IPS-20b (cell line): Measurements from ENCODE around the gene MRPL36.

Source experiments
- H3K27ac ChIP-seq: one replicate; pipeline ENCODE4 v1.5.1; 2013; ENCODE audit warnings: low read length
- H3K27me3 ChIP-seq: 2 replicates; pipeline ENCODE4 v1.6.1; 2013; ENCODE audit warnings: mild to moderate bottlenecking, low read length, inconsistent platforms; ENCODE audit not compliant: insufficient read depth
- H3K36me3 ChIP-seq: 2 replicates; pipeline ENCODE4 v1.6.1; 2013; ENCODE audit warnings: low read depth, mild to moderate bottlenecking, inconsistent platforms, low read length, moderate library complexity; ENCODE audit not compliant: insufficient read depth
- H3K4me1 ChIP-seq: 2 replicates; pipeline ENCODE4 v1.6.1; 2013; ENCODE audit warnings: mild to moderate bottlenecking, control low read depth, inconsistent platforms, low read length, moderate library complexity; ENCODE audit not compliant: insufficient read depth
- H3K4me3 ChIP-seq: 2 replicates; pipeline ENCODE4 v1.5.1; 2013; ENCODE audit warnings: mild to moderate bottlenecking, low read length, inconsistent platforms
- H3K9ac ChIP-seq: 2 replicates; pipeline ENCODE4 v1.6.1; 2013; ENCODE audit warnings: low read depth, mild to moderate bottlenecking, inconsistent platforms, low read length, moderate library complexity
- H3K9me3 ChIP-seq: 2 replicates; pipeline ENCODE4 v1.6.1; 2013; ENCODE audit warnings: mild to moderate bottlenecking, low read depth, low read length, inconsistent platforms; ENCODE audit not compliant: insufficient read depth

Gene MRPL36

DNA sequence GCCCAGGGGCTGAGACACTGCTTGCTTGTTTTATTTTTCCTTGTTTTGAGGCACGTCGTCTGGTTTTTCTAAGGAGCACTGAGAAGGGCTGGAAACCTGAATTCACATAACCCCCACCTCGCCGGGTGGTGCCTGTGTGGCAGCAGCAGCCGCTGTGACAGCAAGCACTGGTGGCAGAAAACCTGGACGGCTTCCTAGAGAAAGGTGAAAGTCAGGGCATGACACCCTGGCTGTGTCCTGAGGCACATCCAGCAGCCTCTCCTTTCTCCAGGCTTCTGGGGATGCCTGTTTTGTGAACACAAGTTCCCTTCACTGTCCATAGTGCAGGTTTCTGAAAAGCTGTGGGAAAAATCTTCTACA, 29.2 kb downstream of the MRPL36 start:
- Histone ChIP-seq H3K27ac (no peak overlapping the region), H3K9me3 (no peaks in the 10 kb centered on the region), H3K4me3 (no peak overlapping the region), H3K36me3 (no peaks in the 10 kb centered on the region), H3K27me3 (no peaks in the 10 kb centered on the region), H3K9ac (no peak overlapping the region), H3K4me1 (no peaks in the 10 kb centered on the region)

DNA sequence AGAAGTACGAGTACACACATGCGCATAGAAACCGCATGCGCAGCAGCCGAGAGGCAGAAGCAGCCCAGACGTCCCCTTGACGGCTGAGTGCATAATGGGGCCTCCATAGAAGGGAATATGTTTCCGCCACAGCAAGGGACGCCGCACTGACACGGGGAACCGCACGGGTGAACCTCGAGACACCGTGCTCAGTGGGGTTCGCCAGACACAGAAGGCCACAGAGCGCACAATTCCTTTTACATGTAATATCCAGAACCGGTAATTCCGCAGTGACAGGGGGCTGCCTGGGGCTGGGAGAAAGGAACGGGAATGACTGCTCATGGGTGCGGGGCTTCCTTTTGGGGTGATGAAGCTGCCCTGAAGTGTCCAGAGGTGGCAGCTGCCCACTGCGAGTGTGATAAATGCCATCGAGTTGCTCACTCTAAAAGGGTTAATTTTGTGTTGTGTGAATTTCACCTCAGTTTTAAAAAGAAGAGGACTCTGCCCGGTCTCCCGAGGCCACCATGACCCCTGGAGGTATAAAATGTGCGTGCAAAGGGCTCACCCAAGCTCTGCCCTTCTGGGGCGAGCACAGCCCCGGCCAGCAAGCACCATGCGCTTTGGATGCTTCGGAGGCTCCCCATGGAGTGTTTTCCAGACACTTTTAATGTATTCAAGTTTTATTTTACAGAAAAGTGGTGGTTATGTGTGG, 29.7 kb downstream of the MRPL36 start:
- Histone ChIP-seq H3K9me3 (no peaks in the 10 kb centered on the region), H3K36me3 (no peaks in the 10 kb centered on the region), H3K27ac (no peak overlapping the region), H3K27me3 (no peaks in the 10 kb centered on the region), H3K4me3 (no peak overlapping the region), H3K4me1 (no peaks in the 10 kb centered on the region), H3K9ac (no peak overlapping the region)

DNA sequence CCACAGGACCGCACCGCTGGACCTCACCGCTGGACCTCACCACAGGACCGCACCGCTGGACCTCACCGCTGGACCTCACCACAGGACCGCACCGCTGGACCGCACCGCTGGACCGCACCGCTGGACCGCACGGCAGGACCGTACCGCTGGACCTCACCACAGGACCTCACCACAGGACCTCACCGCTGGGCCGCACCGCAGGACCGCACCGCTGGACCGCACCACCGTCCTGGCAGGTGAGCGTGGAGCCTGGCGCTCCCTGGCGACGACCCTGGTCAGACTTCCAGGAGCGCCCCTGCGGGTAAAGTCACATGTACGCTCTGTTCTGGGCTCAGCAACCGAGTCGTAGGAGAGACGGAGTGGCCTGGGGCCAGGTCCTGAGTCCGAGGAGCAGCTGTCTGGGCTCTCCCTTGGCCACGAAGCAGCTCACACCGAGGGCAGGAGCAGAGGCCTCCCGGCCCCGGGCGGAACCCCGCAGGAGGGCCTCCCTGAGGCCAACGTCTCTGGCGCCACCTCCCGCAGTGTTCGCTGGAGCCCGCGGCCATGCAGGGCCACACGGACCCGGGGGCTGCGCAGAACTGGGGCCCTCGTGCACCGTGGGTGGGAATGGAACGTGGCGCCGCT, 30.5 kb downstream of the MRPL36 start:
- Histone ChIP-seq H3K27ac (no peak overlapping the region), H3K9ac (no peak overlapping the region), H3K9me3 (no peaks in the 10 kb centered on the region), H3K4me1 (no peaks in the 10 kb centered on the region), H3K27me3 (no peaks in the 10 kb centered on the region), H3K4me3 (no peak overlapping the region), H3K36me3 (no peaks in the 10 kb centered on the region)

DNA sequence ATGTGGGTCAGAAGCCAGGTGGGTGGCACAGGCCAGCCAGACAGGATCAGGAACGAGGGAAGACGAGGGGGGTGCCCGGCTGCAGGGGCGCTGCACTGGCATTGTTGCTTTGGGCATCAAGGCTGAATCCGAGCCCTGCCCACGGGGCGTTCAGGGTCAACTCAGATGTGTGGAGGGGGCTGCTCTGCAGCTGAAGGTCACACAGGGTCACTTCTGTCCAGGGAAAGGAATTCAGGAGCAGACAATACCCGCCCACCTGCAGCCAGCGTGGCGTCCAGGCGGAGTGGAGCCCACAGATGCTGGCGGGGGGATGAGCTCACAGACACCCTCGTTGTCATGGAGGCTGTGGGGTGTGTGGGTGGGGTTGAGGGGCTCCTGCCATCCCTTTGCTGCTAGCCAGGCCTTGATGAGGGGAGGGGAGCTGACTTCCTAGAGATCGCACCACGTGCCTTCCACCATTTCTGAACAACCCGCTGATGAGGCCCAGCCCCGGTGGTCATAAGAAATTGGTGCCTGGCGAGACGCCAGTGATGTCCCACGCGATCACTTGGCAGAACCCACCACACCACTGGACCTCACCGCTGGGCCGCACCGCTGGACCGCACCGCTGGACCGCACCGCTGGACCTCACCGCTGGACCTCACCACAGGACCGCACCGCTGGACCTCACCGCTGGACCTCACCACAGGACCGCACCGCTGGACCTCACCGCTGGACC, 31.2 kb downstream of the MRPL36 start:
- Histone ChIP-seq H3K27me3 (no peaks in the 10 kb centered on the region), H3K27ac (no peak overlapping the region), H3K9me3 (no peaks in the 10 kb centered on the region), H3K36me3 (no peaks in the 10 kb centered on the region), H3K4me3 (no peak overlapping the region), H3K9ac (no peak overlapping the region), H3K4me1 (no peaks in the 10 kb centered on the region)

DNA sequence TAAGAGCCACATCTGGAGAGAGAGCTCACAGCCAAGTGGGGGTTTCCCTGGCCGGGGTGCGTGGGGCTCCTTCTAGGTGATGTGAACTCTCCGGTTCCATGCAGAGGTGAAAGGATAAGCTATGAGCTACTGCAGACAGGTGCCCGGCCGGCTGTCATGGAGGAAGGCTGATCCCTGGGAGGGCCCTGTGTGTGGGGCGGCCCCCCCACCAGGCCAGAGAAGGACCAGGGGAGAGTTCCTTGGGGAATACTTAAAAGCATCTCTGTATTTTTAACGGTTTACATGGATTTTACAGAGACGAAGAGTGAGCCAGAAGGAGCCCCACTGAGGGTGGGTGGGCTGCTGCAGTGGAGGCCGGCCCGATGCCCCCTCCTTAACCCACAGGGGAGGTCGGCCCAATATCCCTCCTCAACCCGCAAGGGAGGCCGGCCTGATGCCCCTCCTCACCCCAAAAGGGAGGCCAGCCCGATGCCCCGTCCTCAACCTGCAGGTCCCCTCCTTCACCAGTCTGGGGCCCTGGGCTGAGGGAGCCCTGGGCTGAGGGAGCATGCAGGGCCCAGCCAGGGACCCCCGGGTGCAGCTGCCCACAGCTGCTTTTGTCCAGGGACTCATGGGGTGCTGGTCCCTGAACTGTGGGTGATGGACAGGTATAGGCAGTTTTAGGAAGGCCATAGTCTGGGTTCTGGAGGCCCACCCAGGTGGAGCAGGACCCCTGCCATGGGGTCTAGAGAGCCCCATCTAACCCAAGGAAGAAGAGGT, 31.9 kb downstream of the MRPL36 start:
- H3K36me3 ChIP-seq = no peaks in the 10 kb centered on the region
- no peak overlapping the region for H3K9ac ChIP-seq
- H3K4me1 ChIP-seq = no peaks in the 10 kb centered on the region
- H3K27me3 ChIP-seq = no peaks in the 10 kb centered on the region
- no peak overlapping the region for H3K4me3 ChIP-seq
- H3K27ac ChIP-seq = no peak overlapping the region
- no peaks in the 10 kb centered on the region for H3K9me3 ChIP-seq

DNA sequence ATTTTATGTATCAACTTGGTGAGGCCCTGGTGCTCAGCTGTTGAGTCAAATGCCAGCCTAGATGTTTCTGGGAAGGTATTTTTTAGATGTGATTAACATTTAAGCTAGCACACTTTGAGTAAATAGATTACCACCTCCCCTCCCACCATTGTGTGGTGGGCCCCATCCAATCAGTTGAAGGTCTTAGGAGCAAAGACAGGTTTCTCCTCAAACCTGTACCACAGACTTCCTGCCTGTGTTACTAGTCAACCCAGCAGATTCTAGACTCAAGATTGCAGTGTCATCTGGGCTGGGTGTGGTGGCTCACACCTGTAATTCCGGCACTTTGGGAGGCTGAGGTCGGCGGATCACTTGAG, 33.8 kb downstream of the MRPL36 start:
- H3K9ac ChIP-seq = no peak overlapping the region
- H3K36me3 ChIP-seq = no peaks in the 10 kb centered on the region
- H3K9me3 ChIP-seq = no peaks in the 10 kb centered on the region
- no peaks in the 10 kb centered on the region for H3K4me1 ChIP-seq
- H3K4me3 ChIP-seq = no peak overlapping the region
- H3K27ac ChIP-seq = no peak overlapping the region
- H3K27me3 ChIP-seq = no peaks in the 10 kb centered on the region

DNA sequence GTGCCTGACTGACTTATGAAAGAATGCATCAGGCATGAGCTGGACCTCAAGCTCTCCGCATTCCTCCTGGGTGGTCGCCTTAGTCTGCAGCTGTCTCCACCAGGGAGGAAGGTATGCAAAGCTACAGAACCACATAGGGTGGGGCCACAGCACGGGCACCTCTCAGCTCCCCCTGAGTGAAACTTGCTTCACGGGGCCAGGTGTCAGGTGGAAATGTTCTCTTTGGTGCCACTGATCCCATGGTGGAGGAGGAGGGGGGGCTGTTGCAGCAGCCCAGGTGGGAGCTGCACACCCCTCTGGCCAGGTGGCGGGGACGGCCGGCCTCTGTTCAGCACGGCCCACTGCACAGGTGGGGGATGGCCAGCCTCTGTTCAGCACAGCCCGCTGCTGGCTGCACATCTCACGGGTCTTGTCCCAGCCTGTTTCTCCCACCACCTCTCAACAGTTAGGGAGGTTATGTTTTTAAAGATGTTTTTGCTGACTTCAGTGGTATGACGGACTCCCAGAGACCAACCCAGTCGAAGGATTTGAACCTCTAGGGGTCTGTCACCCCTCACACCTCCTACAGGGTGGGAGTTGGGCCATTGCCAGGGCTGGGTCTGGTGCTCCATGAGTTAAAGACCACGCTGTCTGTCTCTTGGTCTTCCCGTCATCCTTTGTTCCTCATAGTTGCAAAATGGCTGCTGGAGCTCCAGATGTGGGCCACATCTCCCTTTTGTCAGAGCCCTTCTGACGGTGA, 34.3 kb downstream of the MRPL36 start:
- Histone ChIP-seq H3K9ac (no peak overlapping the region), H3K27me3 (no peaks in the 10 kb centered on the region), H3K36me3 (no peaks in the 10 kb centered on the region), H3K4me3 (no peak overlapping the region), H3K4me1 (no peaks in the 10 kb centered on the region), H3K9me3 (no peaks in the 10 kb centered on the region), H3K27ac (no peak overlapping the region)

DNA sequence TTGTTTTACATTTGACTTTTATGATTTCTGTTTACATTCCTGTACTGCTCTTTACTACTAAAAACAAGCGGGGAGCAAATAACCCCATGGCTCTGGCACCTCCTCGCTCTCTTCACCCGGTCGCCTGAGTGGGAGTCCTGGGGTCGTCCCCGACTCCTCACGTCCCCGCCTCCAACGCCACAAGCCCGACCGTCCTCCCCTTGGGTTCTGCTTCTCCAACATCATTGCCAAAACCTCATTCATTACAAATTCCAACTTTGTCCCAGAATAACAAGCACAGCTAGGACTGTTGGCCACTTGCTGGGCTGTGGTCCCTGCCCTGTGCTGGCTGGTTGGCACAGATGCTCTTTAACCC, 35.1 kb downstream of the MRPL36 start:
- Histone ChIP-seq H3K27me3 (no peaks in the 10 kb centered on the region), H3K9ac (no peak overlapping the region), H3K9me3 (no peaks in the 10 kb centered on the region), H3K4me3 (no peak overlapping the region), H3K27ac (no peak overlapping the region), H3K4me1 (no peaks in the 10 kb centered on the region), H3K36me3 (no peaks in the 10 kb centered on the region)

DNA sequence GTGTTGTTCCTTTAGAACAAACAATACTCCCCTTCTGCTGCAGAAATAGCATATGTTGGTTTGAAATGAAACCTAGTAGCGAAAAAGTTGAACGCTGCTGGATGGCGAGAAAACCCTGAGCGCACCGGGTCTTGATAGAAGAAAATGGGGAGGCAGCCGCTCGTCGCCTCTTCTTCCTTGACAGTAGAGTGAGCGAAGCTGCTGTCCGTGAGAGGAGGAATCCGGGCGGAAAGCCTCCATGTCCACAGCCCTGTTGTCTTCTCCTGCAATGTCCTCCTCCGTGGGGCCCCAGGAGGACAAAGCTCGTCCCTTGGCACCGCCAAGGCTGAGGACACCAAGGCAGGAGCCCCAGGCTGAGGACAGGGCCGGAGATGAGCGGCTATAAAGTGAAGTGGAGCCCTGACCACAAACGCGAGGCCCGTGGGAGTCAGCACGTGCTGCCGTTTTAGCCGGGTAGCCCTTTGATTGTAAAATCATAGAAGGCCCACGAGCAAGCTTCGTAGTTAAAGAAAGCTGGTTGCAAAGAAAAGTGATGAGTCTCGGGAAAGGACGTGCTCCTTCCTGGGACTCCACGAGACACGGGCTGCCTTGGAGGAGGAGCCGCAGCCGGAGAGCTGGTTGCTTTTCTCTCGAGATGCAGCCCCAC, 35.6 kb downstream of the MRPL36 start:
- H3K27me3 ChIP-seq = no peaks in the 10 kb centered on the region
- H3K9me3 ChIP-seq = no peaks in the 10 kb centered on the region
- H3K4me1 ChIP-seq = no peaks in the 10 kb centered on the region

DNA sequence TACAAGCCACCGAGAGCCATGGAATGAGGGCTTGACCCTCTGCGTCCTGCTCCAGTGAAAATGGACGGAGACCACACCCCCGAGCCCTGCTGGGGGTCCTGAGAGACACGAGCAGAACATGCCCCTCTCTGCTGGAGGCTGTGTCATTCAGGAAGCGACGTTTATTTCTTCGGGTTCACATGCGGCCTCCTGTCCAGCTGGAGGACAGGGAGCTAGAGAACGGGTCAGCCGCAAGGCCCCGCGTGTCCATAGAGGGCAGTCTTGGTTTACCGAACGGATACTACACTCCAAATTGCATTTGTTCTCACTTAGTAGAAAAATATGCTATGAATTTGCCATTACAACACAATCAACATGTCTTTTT, 36.1 kb downstream of the MRPL36 start:
- no peaks in the 10 kb centered on the region for H3K36me3 ChIP-seq
- no peak overlapping the region for H3K9ac ChIP-seq
- H3K9me3 ChIP-seq = no peaks in the 10 kb centered on the region
- no peak overlapping the region for H3K27ac ChIP-seq
- no peak overlapping the region for H3K4me3 ChIP-seq
- H3K27me3 ChIP-seq = no peaks in the 10 kb centered on the region
- no peaks in the 10 kb centered on the region for H3K4me1 ChIP-seq

More for the DNA sequence above, 35.6 kb downstream of the MRPL36 start:
- Histone ChIP-seq H3K4me3 (no peak overlapping the region), H3K27ac (no peak overlapping the region), H3K9ac (no peak overlapping the region), H3K36me3 (no peaks in the 10 kb centered on the region)

DNA sequence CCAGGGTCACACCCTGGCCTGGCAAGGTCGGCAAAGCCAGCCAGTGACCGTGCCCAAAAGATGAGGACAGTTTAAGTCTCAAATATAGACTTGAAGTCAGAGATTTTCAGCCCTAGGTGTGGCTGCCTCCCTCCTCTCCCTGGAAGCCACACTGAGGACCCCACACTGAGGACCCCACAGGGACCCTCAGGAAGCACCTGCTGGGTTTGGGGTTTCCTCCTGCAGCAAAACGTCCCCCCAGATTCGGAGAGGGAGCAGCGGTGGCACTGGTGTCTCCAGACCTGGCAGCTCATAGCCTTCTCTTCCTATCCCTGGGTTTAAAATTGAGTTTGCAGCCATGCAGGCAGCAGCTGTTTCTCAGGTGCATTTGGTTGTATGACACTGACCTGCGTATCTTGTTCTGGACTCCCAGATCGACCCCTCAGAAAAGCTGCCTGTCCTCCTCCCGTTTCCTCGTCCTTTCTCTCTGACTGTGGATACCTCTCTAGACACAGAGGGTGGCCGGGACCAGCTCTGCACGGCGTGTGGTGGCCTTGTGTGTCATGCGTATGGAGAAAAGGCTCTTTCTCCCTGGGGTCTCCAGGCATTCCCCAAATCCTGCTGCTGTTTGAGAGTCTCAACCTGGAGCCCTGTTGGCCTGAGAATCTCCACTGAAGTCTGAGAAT, 36.6 kb downstream of the MRPL36 start:
- Histone ChIP-seq H3K9ac (no peak overlapping the region), H3K4me1 (no peaks in the 10 kb centered on the region), H3K27ac (no peak overlapping the region), H3K4me3 (no peak overlapping the region), H3K36me3 (no peaks in the 10 kb centered on the region), H3K9me3 (no peaks in the 10 kb centered on the region), H3K27me3 (no peaks in the 10 kb centered on the region)
